HG03066 (cell line): Measurements from ENCODE around the gene ARHGEF10L.
"Not testable (repeated sequence)": the region's sequence is repeated elsewhere in the genome, so short reads cannot be mapped to it uniquely, and the experiment has no call there.

Experiments used
- ATAC-seq: cut with Tn5 transposase; IDR thresholded peaks from one replicate; pipeline ENCODE4 v1.9.1; 2021; ENCODE audit warnings: low read depth; ENCODE audit not compliant: unreplicated experiment

ARHGEF10L gene

GRCh38 chr1:17606826-17607440 is 67.4 kb downstream of the ARHGEF10L start:
- ATAC-seq = no peak

GRCh38 chr1:17607644-17608581 is 68.4 kb downstream of the ARHGEF10L start:
- no peak for ATAC-seq

- no peak for ATAC-seq
Measured at GRCh38 chr1:17609529-17609928, 70.0 kb downstream of the ARHGEF10L start.

GRCh38 chr1:17610085-17610484 is 70.6 kb downstream of the ARHGEF10L start:
- ATAC-seq = no peak

DNA sequence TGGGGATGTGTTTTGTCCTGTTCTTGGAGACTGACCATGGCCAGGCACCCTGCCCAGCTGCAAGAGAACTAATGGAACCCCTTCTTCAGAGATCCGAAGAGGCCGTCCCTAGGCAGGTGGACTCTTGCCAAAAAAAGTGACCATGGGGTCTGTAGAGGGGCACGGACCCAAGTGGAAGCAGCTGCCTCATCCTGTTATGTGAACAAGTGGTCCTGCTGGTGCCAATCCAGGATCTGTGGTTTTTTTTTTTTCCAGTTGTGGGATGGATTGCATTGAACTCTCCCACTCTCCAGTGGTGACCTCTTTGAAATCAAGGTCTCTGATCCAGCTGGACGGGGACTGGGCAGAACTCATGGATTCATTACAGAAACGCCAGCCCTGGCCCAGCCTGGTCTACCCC is 71.2 kb downstream of the ARHGEF10L start:
- no peak for ATAC-seq

GRCh38 chr1:17611991-17612390 is 72.5 kb downstream of the ARHGEF10L start:
- ATAC-seq = no peak

DNA sequence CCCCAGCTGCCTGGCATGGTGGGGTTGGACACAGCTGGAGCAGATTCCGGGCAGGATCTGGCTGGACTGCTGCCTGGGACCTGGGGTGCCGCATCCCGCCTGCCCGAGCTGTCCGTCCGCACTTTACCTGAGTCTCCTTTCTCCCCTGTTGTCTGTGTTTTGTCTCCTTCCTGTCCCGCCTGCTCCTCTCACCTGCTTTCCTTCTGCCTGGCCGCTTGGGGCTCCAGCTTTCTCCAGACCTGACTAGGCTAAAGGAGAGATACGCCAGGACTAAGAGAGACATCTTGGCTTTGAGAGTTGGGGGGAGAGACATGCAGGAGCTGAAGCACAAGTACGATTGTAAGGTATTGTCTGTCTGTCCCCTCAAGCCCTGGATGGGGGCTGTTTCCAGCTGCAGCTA is 73.3 kb downstream of the ARHGEF10L start:
- no peak for ATAC-seq

DNA sequence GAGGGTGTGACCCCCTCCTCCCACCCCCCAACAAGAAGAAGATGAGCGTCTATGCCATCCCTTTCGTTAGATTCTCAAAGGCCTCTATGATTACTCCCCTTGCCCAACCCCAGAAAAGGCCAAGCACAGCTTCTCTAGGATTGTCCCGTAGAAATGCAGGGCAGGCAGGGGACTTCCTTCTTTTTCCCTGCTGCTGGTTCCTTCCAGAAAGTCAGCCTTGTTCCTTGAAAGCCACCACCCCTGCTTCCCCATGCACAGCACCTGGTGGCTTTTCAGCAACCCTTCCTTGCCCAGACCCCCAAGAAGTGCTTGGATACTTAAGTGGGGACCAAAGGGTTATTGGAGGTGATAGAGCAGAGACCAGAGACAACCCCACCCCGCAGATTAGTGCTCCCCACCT is 75.1 kb downstream of the ARHGEF10L start:
- no peak for ATAC-seq

DNA sequence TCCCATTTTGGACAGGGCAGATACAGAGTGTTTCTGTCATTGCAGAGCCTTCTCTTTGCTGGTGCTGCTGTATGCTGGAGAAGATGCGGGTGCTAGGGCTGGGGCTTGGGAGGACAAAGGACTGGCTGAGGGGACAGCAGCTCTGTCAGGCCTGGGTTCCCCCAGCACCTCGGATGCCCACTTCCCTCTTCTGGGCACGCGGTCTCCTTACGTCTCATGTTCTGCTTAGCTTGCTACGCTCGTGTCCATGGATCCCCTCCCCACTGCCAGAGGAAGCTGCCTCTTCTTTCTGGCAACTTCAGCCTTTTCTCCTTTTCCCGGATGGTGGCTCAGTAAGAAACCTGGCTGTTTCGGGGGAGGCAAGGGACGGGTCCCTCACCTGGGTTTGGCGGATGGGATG is 75.7 kb downstream of the ARHGEF10L start:
- no peak for ATAC-seq

GRCh38 chr1:17615959-17616358 is 76.5 kb downstream of the ARHGEF10L start:
- no peak for ATAC-seq

GRCh38 chr1:17616731-17617279 is 77.3 kb downstream of the ARHGEF10L start:
- ATAC-seq = no peak

DNA sequence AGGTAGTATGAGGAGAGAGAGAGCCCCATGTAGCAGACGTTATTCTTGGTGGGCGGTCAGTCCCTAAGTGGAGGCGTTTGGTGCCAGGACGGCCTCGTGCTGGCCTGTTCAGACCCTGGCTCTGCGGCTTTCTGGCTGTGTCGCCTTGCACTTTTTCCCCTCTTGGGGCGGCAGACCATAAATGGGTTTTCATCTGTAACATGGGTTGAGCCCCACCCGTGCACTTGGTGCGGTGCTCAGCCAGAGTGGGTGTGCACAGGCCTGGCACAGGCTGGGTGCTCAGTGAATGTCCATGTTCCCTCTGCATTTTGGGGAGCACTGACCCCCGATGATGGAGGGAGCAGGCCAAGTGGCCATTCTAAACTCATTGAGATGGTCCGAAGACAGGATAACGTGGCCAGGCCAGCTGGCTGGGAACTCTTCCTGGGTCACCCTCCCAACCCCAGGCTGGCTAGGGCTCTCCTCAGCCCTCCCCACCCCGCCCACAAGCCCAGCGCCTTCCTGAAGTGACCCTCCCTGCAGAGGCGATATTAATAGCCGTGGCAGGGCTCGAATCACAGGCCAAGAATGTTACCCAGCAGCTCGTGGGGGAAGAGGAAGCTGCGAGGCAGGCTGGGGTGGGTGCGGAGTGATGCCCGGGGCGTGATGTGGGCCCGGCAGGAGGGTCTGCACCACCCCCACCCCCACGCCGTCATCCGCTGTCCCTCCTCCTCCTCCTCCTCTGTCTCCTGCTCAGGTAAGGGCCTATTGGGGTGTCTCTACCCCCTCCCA is 78.5 kb downstream of the ARHGEF10L start:
- no peak for ATAC-seq

DNA sequence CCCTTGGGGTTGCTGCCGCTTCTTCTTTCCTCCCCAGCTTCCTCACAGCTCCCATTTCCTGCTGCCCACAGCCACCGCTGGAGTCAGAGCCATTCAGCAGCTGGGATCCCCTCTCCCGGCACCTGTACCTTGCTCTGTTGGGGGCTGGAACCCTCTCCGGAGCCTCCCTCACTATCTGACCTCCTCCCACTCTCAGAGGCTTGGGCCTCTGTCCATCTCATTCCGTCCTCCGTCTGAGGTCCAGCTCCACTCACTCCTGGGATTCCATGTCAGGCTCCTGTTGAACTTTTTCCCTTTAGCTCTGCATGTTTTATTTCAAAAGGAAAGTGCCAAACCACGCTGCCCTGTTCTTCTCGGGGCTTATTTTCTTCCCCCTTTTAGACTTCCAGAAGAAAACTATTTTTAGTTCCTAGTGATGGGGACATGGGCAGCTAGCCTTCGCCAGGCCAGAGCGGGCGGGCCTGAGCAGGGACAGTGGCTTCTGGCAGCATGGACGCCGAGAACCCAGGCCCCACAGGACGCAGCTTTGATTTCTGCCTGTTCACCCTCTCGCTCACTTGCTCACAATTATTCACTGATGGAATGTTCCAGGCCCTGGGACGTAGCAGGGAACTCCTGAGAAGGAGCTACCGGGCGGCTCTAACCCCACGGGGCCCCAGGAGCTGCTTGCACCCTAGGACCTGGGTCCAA is 79.2 kb downstream of the ARHGEF10L start:
- no peak for ATAC-seq

DNA sequence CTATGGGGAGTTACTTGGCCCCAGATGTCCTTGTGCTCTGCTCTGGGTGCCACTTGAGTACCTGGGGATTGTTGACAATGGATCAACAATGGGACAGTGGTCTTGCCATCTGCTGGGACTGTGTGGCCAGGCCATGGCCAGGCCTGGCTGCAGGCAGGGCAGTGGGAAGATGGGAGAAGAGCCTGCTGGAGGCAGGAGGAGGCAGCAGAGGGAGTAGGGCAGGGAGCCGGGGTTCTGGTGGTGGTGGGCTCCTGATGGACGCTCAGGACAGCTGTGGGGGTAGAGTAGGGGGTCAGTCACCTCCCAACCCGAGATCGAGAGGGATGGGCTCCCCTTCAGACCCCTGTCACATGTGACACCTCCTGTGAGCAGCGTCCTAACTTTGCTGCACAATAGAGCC is 81.0 kb downstream of the ARHGEF10L start:
- no peak for ATAC-seq

GRCh38 chr1:17621691-17622090 is 82.2 kb downstream of the ARHGEF10L start:
- ATAC-seq = no peak

DNA sequence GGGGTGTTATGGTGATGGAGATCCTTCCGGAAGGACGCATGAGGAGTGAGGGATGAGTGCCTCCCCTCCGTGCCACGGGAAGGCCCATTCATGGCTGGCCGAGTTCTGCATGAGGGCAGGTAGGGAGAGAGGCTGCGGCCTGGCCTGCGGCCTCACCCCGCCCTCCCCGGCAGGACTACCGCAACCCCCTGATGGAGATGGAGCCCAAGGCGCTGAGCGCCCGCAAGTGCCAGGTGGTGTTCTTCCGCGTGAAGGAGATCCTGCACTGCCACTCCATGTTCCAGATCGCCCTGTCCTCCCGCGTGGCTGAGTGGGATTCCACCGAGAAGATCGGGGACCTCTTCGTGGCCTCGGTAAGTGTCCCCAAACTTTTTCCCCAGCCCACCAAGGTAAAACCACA is 83.3 kb downstream of the ARHGEF10L start:
- no peak for ATAC-seq

- ATAC-seq = no peak
Measured at GRCh38 chr1:17624611-17625233, 85.2 kb downstream of the ARHGEF10L start.

GRCh38 chr1:17627239-17628052 is 87.9 kb downstream of the ARHGEF10L start:
- ATAC-seq = no peak

GRCh38 chr1:17629046-17629445 is 89.5 kb downstream of the ARHGEF10L start:
- ATAC-seq = not testable (repeated sequence)
